Heart left ventricle (tissue), 13 donors: ENCODE data around the gene PSMG1.

Source experiments
- POLR2A ChIP-seq, 2 donors: fragments of 450-650 bp; IDR thresholded peaks; one replicate each; pipeline ENCODE4 v1.6.1; 2017; ENCODE audit warnings: antibody characterized with exemption in 2 of 2, mild to moderate bottlenecking in 2 of 2, moderate library complexity in 2 of 2
- TF ChIP-seq, protein P1 (sequence below), 12 donors: fragments of 200-600 bp; sonication (generic) in 4 of 12; IDR thresholded peaks; one replicate each; pipeline versions ENCODE4 v1.5.0 to v1.8.0; 2018 to 2022; ENCODE audit warnings: antibody characterized with exemption in 12 of 12, mild to moderate bottlenecking in 5 of 12
- donor health status: ischemic (EF 13 %, LVEDD 7.1; RV severe dilation, severe dysfunction).
- donor health status: DM: no; HTN: yes; CAD: no.
- donor health status: DM: no; HTN: no; CAD: no.
- donor health status: ischemic (EF 25% LVEDD 6.9; RV normal size, moderate dysfunction).
- donor health status: ischemic (EF 25% LVEDD 5.7; RV mildly dilated, moderate dysfunction).
- donor health status: ischemic (EF 35%, LVEDD 5.7; RV mildly dilated, moderate dysfunction).
- donor health status: nonischemic (EF 11% LVEDD 7.7; RV severe dilation, severe dysfunction).
- donor health status: DM: yes; HTN: yes; CAD: no.
- donor health status: PGD.
- donor health status: ischemic (EF 29% LVEDD 5.4; RV normal size, mild dysfunction).
- donor health status: nonischemic (EF 23%, LVEDD 6.1; RV moderate dilation, normal function).

DNA sequence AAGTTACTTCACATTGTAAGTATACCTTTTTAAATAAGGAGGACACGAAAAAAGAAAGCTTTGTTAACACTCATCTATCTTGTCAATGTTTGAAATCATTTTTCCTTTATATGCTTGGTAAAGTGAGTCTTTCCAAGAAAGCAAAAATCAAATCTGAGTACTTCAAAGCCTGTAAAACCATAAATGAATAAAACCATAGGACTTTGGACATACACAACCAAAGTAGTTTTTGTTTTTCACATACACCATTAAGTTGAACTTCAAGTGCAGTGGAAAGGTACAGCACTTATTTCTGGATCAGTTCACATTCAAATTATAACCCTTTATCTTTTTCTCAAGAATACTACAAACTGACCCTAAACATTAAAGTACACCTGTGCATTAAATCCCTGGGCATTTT lies 10.1 kb upstream of the PSMG1 start:
- TF ChIP-seq, protein P1, sequence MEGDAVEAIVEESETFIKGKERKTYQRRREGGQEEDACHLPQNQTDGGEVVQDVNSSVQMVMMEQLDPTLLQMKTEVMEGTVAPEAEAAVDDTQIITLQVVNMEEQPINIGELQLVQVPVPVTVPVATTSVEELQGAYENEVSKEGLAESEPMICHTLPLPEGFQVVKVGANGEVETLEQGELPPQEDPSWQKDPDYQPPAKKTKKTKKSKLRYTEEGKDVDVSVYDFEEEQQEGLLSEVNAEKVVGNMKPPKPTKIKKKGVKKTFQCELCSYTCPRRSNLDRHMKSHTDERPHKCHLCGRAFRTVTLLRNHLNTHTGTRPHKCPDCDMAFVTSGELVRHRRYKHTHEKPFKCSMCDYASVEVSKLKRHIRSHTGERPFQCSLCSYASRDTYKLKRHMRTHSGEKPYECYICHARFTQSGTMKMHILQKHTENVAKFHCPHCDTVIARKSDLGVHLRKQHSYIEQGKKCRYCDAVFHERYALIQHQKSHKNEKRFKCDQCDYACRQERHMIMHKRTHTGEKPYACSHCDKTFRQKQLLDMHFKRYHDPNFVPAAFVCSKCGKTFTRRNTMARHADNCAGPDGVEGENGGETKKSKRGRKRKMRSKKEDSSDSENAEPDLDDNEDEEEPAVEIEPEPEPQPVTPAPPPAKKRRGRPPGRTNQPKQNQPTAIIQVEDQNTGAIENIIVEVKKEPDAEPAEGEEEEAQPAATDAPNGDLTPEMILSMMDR (IDR thresholded peaks at IDR 0.05): no peak
- no peak for TF ChIP-seq POLR2A (IDR thresholded peaks at IDR 0.05)
